Activated T-cell treated with anti-CD3 and anti-CD28 coated beads, Interleukin-2, amount 50 U/mL, for 48 hours (primary cell): ENCODE measurements around the gene ZNF71.
A peak's percentile ranks its signal among the peaks of the same experiment; 100 is the strongest.

Experiments
- DNase-seq, 2 experiments: peaks; one replicate each; pipeline ENCODE4 v3.0.0-alpha.2; 2020

The ZNF71 gene

DNA sequence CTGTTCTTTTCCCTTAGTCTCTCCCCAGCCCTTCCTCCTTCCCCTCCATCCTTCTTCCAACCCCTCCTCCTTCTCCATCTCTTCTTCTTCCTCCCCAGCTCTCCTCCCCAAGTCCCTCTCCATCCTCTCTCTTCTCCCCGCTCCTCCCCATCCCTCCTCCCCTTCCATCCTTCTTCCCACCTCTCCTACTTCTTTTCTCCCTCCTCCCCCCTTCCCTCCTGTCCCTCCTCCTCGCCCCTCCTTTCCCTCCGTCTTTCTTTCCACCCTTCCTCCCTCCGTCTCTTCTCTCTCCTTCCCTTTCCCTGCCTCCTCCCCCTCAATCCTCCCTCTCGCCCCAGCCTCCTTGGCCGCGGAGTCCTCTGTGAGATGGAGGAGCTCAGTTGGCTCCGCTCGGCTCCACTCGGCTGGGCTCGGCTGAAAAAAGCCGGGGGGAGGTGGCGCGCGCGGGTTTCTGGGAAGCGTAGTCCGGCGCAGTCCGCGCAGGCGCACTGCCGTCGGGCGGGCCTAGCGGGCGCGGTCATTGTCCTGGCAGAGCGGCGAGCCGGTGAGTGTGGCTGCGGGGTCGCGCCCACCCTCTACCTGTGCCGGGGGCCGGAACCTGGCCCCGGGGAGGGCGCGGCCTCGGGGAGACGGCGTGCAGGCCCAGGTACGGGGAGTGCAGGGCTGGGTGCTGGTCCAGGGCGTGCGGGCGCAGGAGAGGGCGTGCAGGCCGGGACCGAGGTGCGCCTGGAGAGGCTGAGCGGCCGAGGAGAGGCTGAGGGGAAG is at the start of gene ZNF71:
ZNF71 (plus strand) TSS at position 520 of the 765 bp plus-strand sequence. CDS start 6,257 bp downstream, outside the sequence.
- peak; percentile 88 to 92 for DNase-seq

DNA sequence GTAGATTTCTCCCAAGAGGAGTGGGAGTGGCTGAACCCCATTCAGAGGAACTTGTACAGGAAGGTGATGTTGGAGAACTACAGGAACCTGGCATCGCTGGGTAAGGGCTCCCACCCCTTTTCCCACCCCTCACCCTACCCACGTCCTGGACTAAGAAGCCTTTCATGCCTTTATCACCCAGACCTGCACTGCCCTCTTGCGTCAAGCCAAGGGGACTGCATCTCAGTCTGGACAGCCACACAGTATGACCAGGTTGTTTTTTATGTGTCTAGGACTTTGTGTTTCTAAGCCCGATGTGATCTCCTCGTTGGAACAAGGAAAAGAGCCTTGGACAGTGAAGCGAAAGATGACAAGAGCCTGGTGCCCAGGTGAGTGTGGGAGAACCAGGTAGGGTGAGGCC is 47.6 kb upstream of the ZNF71 start:
- DNase-seq: no peak

DNA sequence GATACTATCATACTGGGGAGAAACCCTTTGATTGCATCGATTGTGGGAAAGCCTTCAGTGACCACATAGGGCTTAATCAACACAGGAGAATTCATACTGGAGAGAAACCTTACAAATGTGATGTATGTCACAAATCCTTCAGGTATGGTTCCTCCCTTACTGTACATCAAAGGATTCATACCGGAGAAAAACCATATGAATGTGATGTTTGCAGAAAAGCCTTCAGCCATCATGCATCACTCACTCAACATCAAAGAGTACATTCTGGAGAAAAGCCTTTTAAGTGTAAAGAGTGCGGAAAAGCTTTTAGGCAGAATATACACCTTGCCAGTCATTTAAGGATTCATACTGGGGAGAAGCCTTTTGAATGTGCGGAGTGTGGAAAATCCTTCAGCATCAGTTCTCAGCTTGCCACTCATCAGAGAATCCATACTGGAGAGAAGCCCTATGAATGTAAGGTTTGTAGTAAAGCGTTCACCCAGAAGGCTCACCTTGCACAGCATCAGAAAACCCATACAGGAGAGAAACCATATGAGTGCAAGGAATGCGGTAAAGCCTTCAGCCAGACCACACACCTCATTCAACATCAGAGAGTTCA is 40.7 kb upstream of the ZNF71 start:
- DNase-seq: no peak

DNA sequence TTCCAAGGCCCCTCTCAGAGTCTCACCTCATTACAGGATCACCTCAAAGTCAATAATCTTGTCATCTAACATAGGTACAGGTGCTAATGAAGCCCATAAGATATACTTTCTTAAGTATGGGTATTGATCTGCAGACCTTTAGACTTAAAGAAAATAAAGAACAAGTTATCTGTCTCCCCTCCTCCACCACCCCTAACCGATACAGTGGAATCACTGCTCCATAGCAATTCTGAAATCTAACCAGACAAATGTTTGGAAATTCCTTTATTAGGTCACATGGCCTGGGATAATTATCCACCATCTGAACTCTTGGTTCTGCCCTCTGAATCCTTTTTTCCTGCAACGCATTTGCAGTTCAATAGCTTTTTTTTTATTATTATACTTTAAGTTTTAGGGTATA is 32.3 kb upstream of the ZNF71 start:
- no peak for DNase-seq

DNA sequence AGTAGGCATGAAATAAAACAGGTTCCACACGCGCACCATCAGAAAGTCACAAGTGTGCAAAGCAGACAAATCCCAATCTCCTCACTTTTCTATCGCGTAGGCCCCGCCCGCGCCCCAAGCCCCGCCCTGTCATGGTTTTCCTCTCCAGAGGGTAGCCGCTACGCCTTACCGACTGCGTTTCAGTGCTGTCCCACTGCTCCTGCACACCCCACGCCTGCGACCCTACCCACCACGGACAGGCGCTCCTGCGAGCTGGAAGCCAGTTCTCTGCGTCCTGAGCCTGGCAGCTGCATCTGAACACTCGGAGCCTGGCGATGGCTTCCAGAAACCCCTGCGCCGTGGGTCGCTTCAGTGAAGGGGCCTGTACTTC is 28.2 kb upstream of the ZNF71 start:
- no peak for DNase-seq

DNA sequence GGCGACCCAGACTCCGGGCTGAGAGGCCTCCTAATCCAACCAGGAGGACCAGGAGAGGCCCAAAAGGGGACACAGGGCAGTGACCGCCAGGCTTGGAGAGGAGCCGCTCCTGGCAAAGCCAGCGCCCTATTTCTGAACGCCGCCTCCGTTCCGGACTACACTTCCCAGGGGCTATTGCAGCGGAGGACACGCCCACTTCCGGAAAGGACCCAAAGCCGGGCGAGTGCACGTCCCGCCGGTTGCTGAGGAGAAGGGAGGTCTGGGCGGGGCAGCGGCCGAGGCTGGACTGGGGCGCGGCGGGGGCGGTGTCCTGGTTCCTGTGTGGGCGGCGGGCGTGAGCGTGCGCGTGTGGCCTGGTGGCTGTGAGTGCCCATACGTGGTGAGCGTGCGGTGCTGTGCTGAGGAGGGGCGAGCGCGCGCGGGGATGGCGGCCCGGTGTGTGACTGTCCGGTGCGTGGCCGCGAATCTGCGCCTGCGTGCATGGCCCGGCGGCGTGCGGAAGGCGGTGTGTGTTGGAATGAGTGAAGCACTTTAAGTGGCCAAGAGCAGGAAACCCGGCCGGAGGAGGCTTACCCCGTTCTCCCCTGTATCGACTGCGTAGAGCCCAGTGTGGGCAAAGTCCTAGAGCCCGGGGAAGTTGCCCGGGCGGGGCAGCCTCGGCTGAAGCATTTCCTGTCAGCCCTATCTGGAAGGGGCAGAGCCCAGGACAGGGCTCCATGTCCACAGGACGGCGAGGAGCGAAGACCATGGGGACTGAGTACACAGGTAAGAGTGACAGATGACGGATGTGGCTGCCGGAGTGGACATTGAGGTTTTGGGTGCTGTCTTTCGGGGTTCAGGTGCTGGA is 27.6 kb upstream of the ZNF71 start, which contains the start of gene ZNF470:
ZNF470 (plus strand) TSS at position 195 of the 847 bp plus-strand sequence. CDS start 2,844 bp downstream, outside the sequence.
- peak; percentile 91 to 92 for DNase-seq

DNA sequence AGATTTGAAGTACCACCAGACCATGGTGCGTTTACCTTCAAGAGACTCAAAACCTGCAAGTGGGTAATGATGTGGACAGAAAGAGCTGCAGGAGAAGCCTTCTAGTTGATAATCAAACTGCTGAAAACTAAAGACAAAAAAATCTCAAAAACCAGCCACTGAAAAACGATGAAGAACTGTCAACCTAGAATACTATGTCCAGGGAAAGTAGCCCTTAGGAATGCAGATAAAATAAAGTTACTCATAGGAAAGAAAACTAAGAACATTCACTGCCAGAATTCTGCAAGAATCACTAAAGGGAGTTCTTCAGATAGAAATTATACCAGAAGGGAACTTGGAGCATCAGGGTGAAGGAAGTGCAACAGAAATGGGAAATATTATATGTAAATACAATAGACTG is 22.5 kb upstream of the ZNF71 start:
- no peak for DNase-seq

DNA sequence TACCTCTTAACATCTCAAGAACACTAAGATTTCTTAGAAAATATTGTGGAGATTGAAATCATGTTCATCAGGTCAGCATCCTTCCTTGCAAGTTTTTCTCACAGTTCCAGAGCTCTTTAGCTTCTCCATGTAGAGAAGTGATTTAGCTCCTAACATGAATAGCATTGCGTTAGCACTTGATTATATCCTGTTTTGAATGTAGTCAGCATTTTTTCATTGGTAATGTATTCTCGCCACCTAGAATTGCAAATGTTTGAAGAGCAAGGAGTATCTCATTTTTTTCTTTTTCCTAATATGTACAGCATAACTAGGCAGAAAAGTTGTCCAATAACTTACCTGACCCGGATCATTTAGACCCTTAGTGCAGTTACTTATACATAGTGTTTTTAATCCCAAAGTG is 21.2 kb upstream of the ZNF71 start:
- DNase-seq: no peak

DNA sequence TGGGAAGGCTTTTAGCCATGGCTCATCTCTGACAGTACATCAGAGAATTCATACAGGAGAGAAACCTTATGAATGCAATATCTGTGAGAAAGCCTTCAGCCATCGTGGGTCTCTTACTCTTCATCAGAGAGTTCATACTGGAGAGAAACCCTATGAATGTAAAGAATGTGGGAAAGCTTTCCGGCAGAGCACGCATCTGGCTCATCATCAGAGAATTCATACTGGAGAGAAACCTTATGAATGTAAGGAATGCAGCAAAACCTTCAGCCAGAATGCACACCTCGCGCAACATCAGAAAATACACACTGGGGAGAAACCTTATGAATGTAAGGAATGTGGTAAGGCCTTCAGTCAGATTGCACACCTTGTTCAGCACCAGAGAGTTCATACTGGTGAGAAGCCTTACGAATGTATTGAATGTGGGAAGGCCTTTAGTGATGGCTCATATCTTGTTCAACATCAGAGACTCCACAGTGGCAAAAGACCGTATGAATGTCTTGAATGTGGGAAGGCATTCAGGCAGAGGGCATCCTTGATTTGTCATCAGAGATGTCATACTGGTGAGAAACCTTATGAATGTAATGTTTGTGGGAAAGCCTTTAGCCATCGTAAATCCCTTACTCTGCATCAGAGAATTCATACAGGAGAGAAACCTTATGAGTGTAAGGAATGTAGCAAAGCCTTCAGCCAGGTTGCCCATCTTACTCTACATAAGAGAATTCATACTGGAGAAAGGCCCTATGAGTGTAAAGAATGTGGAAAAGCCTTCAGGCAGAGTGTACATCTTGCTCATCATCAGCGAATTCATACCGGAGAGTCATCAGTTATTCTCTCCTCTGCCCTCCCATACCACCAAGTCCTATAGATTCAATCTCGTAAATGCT is 17.1 kb upstream of the ZNF71 start:
- DNase-seq: no peak

DNA sequence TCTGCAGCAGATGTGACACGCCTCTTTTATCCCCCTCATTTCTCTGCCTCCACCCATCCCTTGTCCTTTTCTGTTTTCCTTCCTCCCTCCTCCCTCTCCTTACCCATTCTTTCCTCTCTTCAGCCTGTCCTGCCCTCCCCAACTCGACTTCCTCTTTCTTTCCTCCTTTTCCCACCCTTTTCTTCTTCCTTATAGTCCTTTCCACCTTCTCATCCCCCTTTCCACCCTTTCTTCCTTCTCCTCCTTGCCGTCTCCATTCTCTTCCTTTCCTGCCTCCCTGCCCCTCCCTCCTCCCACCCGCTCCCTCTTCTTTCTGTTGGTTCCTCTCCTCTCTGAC is 688 bp upstream of the ZNF71 start:
- DNase-seq: no peak

DNA sequence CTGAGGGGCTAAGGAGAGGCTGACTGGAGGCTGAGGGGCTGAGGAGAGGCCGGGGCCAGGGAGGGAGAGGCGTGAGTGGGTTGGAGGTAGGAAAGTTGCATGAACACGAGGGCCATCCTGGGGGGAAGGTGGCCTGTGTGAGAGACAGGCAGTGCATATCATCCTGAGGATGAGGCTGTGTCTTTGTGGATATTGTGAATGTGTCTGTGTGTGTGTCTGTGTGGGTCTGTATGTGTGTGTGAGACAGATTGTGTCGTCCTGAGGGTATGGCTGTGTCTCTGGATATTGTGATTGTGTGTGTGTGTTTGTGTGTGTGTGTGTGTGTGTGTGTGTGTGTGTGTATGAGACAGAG is 422 bp downstream of the ZNF71 start:
- no peak for DNase-seq

DNA sequence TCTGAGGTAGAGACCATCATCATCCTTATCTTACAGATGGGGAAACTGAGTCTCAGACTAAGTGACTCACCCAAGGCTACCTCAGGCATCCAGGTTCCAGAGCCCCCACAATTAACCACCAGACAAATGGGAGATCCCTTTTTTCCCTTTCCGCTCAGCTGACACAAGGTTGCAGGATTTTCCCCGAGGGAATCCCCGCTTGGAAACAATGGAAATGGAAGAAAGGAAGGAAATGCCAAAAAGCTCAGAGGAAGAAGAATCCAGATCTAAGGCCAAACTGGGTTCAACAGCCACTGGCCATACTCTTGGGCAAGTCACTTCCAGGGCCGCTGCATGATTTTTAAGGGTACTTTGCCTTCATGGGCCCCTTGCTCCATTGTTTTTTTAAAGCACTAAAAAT is 1.6 kb downstream of the ZNF71 start:
- DNase-seq: no peak

DNA sequence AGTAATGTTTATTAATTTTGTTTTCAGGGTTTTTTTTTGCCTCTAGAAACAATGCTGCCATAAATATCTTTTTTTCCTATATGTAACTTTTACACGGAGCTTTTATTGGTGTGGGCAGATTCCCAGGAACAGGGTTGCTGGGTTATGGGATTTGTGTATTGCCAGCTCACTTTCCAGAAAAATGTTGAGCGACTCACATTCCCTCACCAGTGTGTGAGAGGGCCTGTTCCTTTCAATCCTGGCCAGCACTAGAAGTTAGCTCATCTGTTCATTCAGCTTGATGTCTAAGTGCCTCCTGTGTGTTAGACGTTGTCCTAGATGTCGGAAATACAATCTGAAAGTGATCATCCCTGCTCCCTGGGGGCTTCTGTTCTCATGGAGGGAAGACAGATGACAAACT is 2.6 kb downstream of the ZNF71 start:
- no peak for DNase-seq

DNA sequence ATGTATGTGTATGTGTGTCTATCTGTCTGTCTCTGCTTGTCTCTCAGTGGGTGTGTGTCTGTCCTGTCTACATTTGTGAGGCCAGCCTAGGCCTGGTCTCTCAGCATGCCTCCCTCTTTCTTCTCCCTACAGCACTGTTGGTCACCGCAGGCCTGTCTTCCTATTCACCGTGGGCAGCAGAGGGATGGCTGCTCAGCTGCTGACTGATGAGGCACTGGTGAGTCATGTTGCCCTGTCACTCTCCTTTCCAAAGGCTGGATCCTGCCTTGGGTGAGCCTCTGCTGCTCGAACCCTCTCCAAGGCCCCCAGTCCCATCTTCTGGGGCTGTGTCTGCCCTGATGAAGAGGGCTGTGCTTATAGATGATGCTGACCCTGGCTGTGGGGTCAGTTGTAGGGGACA is 6.3 kb downstream of the ZNF71 start:
- no peak for DNase-seq

DNA sequence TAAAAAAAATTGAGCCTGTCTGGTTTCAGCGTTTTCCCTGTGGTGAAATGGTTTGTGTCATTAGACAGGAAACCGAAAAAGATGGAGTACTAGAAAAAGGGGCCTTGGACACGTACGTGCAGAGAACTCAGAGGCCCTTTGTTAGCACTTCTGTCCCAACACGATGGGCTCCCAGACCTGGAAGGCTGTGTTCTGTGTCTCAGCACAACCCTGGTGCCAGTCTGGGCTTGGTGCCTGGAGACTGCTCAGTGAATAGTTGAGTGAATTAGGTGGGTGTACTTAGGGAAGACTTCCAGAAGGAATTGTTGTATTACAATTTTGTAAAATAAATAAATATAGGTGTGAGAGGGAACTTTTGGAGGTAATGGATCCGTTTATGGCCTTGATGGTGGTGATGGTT is 8.7 kb downstream of the ZNF71 start:
- DNase-seq: no peak

DNA sequence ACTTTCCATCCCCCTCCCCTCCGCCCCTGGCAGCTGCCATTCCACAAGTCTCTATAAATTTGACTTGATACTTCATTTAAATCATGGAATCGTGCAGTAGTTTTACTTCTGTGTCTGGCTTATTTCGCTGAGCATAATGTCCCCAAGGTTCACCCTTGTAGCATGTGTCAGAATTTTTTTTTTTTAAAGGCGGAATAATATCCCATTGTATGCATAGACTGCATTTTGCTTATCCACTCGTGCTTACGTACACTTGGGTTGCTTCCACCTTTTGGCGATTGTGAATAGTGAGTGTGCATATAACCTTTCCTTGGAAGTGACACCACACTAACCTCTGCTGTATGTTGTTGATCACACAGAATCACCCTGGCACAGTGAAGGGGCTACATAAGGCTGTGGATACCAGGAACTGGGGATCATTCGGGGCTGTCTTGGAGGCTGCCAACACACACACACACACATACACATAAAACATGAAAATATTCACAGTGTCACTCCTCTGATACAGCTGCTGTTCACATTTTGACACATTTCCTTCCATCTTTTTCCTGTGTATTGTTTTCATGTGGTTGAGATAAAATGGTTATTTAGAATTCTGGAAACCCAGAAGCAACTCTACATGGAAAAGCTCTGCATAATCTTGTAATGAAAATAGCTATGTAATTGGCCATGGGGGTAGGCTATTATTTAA is 13.3 kb downstream of the ZNF71 start:
- no peak for DNase-seq

DNA sequence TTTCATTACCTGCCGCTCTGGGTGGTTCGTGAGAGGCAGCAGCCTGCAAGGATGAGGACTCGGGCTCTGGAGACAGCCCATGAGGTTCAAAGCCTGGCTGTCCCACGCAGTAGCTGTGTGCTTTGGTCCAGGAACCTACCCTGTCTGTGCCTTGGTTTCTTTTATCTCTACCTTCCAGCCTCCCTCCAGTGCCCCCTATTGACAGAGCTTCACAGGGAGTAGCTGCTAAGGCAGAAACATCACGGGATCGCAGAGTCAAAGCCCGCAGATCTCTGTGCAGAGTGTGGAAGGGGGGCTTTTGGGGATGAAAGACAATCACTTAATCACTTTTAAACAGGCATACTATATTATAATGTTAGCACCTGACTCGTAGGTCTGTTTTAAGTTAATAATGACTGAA is 16.2 kb downstream of the ZNF71 start:
- no peak for DNase-seq

DNA sequence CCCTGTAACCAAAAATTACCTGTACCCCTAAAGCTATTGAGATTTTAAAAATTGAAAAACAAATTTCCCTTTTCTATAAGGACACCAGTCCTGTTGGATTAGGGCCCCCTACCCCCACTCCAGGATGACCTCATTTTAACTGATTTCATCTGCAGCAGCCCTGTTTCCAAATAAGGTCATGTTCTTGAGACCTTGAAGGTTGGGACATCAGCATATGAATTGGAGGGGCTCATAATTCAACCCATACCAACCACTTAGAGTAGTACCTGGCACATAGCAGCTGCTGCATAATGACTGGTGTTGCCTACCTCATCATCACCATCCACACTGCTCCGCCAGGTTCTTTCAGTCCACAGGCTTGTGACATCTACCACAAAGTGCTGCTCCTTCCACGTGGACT is 17.6 kb downstream of the ZNF71 start:
- no peak for DNase-seq

DNA sequence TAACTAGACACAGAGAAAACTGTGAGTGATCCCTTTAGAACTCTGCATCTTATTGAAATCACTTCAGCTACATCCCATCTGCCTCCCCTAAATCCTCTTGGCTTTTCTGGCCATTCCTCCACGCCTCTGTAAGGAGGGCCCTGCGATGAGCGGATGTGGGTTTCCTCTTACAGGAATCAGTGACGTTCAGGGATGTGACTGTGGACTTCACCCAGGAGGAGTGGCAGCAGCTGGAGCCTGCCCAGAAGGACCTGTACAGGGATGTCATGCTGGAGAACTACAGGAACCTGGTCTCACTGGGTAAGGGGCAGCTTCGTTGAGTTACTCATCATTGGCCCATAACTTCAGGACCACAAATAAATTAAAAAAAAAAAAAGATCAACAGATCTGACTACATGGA is 18.5 kb downstream of the ZNF71 start:
- DNase-seq: no peak

DNA sequence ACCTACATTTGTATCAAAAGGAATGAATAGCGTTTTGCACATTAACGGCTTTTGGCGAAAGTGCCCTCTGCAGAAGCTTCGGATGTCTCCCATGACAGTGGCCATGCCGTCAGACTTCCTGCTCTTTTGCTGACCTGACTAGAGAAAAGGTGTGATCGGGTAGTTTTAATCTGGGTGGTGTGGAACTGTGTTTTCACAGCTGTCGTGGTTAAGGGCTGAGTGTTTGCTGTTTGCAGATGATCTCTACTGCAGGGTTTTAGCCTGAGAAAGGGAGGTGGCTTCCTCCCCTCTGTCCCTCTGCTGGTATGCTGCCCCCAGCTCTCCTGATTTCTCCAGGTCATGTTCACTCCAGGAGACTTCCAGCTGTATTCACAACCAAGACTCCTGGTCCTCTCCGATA is 22.4 kb downstream of the ZNF71 start:
- DNase-seq: no peak

DNA sequence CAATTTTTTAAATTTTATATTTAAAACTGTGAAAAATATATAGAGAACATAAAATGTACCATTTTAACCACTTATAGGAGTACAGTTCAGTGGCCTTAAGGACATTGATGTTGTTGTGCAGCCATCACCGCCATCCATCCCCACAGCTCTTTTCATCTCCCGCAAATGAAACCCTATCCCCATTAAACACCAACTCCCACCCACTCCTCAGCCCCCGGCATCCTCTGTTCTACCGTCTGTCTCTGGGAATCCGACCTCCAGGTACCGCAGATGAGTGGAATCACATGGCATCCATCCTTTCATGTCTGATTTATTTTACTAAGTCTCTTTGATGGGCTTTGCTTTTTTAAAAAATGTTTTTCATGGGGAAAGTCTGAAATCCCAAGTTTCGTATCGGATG is 24.0 kb downstream of the ZNF71 start:
- DNase-seq: no peak

DNA sequence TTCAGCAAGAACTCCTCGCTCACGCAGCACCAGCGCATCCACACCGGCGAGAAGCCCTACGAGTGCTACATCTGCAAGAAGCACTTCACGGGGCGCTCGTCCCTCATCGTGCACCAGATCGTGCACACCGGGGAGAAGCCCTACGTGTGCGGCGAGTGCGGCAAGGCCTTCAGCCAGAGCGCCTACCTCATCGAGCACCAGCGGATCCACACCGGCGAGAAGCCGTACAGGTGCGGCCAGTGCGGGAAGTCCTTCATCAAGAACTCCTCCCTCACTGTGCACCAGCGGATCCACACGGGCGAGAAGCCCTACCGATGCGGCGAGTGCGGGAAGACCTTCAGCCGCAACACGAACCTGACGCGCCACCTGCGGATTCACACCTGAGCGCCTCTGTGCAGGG is 27.3 kb downstream of the ZNF71 start:
- no peak for DNase-seq
